ENCODE results near the gene AIFM1.
A peak's percentile ranks its signal among the peaks of the same experiment; 100 is the strongest.
"Not testable (repeated sequence)": the region's sequence is repeated elsewhere in the genome, so short reads cannot be mapped to it uniquely, and the experiment has no call there.

AIFM1 gene

DNA sequence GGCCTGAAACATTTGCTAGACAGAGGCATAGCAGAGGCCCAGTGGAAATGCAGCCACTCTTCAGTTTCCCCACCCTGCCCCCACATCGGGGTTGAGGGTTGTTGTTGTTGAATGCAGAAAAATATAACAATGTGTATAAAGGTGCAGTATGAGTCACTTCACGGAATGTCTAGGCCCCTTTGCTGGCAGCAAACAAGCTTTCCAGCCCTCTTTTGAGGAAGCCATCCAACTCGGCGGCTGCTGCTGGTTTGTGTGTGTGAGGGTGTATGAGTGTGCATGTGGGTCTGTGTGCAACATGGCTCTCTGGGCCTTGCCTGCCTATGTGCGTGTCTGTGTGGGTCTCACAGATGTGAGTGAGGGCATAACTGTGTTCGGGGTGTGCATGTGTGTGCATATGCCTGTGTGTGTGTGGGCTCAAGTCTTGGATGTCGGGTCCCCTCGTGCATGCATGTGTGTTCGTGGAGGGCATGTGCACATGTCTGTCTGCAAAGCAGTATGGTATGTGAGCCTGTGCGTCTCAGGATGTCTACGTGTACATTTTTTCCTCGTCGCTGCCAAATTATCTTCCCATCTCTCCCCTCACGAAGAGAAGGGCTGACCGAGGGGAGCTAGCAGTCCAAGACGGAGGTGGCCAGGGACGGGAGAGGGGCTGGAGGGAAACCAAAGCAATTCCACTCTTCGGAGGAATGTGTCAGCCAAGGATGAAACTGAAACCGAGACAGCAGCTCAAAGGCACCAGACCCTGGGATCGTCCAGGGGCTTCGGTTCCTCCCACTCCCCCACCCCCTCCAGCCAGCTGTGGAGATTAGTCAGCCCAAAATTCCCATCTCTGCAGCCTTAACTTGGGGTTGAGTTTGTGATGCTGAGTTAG is 47.0 kb downstream of the AIFM1 start:
- no peak for DNase-seq

DNA sequence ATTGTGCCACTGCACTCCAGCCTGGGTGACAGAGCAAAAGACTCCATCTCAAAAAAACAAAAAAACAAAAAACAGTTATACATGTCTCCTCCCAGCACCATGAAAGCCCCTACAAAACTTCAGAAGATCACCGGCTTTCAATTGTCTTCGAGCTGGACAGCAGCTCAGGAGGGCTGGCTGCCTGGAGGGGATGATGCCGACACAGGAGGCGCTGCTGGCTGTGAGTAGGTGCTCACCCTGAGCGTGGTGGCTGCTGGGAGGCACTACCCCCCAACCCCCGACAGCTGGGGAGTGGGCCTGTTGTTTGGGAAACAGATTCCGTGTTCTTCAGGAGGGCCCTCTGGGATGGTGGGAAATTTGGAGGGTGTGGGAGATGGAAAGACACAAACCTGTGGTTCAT is 48.5 kb downstream of the AIFM1 start:
- DNase-seq = no peak

DNA sequence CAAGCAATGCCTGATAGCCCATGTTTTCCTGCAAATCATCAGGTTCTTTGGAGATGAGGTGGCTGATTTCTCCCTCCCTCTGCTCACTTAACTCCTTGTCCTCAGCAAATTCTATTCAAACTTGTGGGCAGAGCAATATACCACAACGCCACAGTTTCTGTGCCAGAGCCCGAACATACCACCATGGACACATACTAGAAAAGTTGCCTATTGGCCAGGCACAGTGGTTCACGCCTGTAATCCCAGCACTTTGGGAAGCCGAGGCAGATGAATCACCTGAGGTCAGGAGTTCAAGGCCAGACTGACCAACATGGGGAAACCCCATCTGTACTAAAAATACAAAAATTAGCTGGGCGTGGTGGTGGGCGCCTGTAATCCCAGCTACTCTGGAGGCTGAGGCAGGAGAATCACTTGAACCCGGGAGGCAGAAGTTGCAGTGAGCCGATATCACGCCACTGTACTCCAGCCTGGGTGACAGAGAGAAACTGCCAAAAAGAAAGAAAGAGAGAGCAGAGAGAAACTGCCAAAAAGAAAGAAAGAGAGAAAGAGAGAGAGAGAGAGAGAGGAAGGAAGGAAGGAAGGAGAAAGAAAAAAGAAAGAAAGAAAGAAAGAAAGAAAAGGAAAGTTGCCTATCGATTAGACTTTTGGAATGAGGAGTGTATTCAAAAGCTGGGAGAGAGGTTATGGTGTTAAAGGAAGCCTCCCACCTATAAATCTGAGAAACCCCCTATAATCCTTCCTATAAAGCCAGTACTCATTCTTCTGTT is 50.3 kb downstream of the AIFM1 start:
- not testable (repeated sequence) for DNase-seq

DNA sequence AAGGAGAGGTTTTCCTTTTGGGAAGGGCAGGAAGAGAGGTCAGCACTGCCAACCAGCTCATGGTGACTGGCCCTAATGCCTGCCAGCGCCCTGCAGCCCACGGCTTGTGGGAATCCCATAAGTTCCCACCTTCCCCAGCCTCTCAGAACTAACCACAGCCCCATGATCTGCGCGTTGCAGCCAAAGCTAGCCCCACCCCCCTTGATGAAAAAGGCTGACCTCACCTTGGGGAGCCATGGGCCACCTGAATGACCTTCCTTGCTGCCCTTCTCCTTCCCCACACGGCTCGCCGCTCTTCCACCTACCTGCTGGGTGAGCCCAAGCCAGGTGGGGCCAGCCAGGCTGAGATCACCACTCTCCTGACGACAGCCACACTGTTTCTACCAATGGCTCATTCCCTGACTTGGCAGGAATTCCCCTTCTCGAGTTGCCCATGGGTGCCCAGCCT is 51.5 kb downstream of the AIFM1 start:
- no peak for DNase-seq

DNA sequence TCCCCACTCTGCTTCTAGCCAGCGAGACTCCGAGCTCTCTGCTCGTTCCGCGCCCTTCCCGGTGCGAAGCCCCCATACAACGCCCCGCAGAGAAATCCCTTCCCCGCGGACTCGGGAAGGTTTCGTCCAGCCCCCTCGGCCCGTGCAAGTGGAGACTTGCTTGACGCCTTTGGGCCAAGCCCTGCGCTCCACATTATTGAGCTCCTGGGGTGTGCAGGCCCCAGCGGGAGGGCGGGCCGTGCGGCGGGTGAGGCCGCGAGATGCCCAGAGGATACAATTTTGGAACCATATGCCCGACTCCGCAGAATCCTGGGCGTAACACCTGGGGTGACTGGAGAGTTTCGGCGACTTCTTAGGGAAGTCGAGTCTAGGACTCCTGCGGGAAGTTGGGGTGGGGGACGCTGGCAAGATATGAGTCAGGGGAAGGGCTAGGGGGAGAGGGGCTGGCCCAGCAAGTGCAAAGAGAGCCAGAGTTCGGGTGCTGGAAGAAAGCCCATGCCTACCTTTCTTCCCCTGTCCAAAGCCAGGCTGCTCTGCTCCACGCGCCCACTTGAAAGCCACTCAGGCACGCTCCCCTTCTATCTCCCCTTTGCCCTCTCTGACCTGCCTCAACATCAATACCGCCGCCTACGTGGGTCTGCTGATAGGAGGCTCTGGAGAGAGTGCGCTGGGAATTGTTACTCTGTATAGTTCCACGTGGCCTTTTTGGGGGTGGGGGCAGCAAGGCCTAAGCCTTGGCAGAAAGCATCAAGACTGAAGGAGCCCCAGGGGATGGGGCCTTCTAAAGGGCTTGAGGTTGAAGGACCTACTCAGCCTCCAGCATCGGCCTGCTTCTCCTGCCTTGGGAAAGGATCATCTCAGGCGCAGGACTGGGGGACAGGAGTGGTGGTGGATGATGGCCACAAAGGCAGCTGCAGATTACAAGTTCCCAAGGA is 54.2 kb downstream of the AIFM1 start:
- DNase-seq = peak in 1 of 2 experiments; percentile 2

DNA sequence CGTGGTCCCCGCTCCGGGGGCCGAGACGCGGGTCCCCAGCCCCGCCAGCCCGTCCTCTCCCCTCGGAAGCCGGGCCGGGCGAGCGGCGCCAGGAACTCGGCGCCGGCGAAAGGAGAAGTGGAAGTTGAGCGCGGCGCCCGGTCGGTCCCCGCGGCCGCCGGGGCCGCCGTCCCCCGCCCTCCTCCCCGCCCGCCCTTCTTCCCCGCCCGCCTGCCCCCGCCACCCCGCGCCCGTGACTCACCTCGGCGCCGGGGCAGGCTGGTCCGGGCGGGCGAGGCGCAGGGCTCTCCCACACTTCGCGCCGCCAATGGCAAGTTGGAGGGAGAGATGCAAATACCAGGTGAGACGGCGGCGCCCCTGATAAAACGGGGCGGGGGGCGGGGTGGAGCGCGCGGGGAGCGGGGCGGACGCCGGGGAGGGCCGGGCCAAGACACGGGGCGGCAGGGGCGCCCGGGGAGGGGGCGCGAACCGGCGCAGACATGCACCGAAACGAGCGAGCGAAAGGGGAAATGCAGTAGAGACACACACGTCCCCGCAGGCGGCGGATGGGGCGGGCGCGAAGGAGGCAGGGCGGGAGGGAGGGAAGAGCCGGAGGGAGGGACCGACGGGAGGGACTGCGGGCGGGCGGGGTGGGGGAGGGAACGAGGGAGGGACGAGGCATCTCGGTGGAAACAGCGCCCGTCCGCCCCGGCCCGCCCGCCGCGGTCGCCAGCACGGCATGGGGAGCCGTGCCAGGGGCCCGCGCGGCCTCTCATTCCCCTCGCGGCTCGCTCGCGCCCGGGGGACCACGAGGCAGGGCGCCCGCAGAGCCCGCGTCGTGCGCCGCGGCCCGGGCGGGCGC is 55.0 kb downstream of the AIFM1 start, which contains the start of gene ELF4:
TSS of gene ELF4 (minus strand) at position 119 of the 841 bp plus-strand sequence. CDS start 29,167 bp downstream, outside the sequence.
- no peak for DNase-seq

DNA sequence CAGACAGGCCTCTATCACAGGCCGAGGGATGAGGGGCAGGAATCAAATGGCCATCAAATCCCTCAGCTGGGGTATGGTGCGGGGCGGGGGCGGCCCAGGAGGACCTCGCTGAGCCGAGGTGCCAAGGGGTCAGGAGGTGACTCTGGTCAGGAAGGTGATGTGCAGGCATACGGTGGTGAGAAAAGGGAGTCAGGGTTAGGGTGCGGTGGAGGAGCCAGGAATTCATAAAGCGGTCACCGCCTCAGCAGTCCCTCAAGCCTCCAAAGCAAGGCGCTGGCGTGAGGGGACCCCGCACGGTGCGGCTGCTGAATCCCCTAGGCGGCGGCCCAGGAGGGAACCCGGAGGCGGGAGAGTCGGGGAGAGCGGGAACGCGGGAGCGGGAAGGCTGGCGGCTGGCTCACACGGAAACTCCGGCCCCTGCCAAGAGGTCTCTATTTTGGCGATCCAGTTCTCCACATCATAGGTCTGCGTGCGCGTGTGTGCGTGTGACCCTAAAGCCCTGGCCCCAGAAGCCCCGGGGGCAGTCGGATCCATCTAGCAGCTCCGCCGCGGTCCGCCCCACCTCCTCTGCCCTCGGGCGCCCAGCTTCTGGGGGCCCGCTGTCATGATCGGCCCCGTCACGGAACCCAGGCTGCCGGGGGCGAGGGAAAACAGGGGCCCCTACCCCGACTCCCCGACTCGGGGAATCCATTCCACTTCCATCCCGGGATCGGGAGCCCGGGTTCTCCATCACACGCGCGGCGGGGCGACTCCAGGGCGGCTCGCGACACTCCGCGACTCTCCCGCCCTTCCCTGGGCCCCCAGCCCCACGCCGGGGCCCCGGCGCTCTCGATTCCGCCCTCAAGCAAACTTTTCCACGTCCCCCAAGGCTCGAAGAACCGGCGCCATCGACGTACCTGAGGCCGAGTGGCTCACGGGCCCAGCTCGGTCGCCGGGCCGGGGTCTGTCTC is 55.9 kb downstream of the AIFM1 start:
- DNase-seq = no peak

DNA sequence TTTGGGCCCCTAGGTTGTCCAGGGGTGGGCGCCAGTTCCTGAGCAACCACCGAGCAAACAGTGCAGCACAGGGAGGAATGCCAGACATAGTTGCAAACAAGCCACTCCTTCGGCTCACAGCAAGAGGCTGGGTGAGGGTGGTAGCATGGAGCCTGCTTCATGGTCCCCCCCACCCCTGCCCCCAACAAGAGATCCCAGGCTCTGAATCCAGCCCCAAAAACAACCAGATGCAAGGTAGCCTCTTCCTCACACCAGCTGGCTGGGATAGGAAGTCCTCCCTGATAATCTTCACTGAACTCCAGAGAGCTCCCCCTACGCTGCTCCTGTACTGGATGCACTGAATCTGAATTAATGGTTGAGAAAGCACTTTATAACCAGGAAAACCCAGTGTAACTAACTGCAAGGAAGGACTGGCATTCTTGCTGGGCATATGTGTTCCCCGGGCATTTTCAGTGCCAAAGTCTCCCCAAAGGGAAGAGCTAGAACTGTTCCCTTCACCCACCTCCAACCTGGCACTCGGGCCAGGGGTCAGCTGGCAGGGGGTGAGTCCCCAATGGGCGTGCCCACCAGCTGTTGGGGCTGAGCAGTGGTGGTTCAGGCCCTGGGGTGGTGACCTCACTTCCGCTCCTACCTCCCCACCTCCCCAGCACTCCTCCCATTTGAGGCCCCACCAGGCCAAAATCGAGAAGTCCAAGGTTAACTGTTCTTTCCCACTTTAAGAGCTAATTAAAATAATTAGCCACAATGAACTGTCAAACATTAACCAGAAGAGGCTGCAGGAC is 56.8 kb downstream of the AIFM1 start:
- DNase-seq = no peak

DNA sequence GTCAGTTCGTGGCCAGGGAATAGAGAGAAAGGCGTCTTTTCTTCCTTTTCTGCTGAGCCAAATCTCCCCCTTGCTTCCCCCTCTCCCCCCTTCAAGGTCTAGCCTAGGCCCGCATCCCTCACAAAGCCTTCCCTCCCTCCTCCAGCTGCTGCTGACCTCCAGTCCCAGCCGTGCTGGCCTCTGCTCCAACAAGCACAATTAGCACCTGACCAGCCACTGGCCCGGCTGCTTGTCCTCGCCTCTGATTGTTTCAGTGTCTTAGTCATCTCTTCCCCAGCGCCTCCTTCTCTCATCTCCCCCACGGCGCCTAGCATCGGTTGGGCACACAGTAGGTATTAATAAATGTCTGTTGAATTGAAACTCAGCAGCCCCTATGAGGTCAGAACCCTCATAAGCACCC is 59.6 kb downstream of the AIFM1 start:
- no peak for DNase-seq

DNA sequence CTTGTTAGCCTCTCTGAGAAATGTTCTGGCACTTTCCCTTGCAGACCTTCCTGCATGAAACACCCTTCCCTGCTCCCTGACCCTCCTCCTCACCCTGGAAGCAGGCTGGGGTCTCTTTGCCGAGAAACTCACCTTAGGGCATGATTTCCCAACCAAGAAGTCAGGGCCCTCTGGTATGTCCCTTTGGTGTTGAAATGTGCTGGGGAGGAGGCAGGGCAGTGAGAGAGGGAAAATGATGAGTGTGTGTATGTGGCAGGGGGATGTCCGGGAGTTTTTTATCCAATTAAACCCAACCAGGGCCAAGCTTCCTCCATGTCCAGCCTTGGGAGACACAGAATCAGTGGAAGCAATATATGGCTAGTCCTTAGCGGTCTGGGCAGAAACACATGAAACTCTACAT is 60.4 kb downstream of the AIFM1 start:
- DNase-seq = no peak

DNA sequence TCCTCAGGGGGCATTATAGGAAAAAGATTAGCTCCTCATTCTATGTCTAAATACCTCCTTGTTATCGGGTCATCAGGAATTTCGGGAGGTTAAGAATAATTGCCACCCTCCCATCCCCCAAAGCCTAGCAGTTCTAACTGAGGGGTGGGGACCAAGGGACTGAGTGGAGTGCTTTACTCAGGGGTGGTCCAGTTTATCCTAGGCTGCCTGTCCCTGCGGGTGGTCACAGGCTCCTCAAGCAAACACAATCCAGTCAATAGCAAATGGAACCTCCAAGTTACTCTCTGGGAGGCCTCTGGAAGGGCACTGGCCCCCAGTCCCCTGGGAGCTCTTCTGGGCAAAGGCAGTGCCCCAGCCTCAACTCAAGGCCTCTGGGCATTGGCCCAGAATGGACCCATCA is 62.0 kb downstream of the AIFM1 start:
- no peak for DNase-seq

DNA sequence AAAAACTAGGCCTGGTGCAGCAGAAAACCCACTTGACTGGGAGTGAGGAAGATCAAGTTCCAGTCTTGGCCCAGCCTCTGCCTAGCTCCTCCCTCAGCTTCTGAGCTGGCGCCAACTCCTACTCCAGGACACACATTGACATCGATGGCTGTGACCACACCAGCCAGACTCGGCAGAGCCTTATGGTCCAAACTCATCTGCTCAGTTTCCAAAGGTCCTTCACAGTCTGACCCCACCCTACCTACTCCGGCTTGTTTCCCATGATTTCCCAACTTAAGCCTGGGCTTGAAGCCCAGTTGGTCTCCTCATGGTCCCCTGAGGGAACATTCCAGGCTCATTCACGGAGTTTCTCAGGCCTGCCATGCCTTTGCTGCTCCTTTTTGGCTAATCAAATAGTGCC is 65.5 kb downstream of the AIFM1 start:
- DNase-seq = peak; percentile 6 to 17

DNA sequence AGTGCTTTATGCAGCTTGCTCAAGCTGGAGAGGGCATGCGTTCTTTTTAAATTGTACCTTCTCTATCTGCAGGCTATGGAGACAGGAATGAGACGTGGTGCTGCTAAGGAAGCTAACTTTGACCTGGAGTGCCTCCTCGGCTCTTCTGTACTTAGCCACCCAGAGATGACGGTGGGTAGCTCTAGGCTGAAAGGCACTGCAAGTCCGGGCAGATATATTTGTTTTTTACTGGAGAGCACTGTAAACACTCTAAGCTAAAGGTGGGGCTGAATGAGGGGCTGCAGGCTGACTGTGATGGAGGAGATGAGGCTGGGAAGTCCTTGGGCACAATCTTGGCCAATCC is 67.5 kb downstream of the AIFM1 start:
- DNase-seq = peak in 1 of 2 experiments; percentile 3

DNA sequence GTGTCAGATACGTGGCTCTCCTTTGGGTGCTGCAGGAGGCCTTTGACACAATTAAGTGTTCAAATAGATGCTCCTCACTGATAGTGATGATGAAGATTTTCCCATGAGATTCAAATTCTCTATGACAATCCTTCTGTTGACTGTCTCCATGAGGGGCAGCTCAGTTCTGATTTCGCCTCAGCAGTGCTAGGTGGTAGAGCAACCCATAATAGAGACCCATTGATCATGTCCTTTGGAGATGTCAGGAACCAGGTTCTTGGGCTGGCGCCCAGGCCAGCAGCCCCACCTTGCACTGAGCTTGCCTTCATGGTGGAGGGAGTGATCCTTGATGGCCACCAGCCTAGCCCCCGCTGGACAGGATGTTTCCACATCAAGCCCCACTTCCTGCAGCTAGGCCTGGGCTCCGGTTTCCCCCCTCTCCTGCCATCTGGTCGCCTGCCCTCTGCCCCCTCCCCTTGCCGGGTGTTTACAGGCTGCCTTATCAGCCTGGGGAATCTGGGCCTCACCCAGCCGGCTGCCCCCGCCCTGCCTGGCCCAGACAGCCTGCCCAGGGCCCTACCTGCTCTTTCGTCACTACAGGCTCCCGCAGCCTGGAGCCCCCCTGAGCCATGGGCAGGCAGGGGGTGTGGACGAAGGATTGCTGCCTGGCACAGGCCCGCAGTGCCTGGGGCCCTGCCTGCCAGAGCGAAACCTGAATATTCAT is 68.0 kb downstream of the AIFM1 start:
- no peak for DNase-seq

DNA sequence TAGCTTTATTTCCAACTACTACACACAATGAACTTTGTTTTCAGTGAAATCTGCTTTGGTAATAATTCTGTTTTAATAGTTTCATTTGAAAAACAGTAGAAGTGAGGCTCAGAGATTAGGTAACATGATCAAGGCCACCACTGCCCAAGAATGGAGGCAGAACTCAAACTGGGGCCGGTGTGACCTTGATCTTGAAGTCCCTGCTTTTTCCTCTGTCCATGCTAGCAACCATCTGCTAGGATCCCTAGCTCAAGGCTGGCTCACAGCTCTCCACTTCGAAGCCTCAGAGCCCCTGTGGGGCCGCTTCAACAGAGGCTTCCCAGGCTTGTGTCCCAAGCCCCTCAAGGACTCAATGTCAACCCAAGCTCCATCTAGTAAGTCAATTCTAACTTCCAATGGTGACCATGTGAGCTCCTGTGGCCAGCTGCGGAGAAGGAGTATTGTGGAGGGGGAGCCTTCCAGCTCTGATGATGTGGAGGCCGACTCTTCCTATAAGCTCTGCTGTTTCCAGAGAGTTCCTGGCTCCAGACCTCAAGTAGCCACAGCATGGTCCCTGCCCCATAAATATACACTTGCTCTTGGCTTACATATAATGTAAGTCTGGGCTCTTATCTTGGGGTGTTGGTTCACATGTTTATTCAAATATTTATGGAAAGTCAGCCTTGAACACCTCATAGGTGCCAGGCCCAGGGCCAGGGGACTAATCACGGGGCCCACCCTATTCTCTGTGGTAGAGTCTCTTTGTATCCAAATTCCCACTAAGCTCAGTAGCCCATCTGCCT is 70.2 kb downstream of the AIFM1 start:
- no peak for DNase-seq

DNA sequence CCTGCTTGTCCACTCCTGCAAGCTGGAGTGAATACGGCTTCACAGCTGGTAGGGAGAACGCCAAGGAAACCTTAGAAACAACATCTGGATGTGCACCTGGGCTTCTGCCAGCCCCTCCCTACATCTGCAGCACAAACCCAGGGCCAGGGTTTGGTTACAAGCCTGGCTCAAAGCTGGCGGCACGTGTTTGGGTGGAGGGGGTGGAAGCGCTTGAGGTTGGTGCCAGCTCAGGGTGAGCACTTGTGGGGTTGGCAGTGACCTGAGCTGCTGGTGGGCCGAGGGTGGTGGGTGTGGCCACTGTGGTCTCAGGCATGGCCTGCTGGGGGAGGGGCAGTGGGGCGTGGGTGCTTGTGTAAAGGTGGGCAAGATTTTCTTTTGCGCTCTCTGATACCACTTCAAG is 70.9 kb downstream of the AIFM1 start:
- DNase-seq = no peak

DNA sequence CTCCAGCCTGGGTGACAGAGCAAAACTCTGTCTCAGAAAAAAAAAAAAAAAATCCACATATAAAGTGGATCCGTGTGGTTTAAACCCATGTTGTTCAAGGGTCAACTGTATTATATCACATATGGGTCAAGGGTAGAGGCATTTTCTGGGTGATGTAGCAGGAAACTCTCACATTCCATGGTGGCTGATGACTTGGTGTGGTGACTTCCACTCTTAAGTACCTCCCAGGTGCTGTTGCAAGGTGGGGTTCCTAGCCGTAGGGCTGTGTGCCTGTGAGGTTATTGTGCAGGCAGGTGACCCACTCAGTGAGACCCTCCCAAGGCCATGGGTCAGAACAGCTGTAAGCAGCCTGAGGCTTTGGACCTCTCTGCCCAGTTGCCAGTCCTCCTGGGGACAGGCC is 72.4 kb downstream of the AIFM1 start:
- no peak for DNase-seq

DNA sequence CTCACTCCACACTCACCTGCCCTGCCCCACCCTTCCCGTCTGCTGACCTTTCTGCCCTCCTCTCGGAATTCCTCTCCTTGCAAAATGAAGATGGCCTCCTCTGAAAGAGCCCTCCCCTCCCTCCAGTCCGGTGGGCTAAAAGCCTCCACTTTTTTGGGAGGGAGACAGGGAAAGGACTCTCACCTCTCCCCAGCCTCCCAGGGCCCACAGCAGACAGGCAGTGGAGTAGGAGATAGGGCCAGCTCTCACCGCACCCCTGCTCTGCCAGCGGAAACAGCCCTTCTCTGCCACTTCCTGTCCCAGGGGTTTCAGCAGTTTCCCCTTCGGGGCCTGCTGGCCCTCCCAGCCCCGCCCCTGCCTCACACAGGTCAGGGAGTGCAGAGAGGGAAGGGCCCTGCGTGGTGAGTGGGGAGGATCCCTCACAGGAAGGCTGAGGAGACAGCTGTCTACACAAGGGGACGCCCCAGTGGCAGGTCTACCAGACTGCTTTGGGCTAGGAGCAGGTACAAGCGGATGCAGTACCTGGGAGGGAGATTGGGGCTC is 73.6 kb downstream of the AIFM1 start:
- no peak for DNase-seq

Measured in NCI-H187 (cell line).